Fibroblast of skin of scalp (primary cell): Measurements from ENCODE around the gene PRR18.

Experiments
- DNase-seq: peaks from one replicate; pipeline ENCODE4 v3.0.0-alpha.2; 2013

Gene PRR18

GRCh38 chr6:166305562-166306117, 2.6 kb downstream of the PRR18 start:
- DNase-seq, result no peak

- DNase-seq, result no peak
Measured at GRCh38 chr6:166304106-166304505, 4.1 kb downstream of the PRR18 start.

GRCh38 chr6:166301611-166302529, 6.3 kb downstream of the PRR18 start:
- no peak for DNase-seq

DNA sequence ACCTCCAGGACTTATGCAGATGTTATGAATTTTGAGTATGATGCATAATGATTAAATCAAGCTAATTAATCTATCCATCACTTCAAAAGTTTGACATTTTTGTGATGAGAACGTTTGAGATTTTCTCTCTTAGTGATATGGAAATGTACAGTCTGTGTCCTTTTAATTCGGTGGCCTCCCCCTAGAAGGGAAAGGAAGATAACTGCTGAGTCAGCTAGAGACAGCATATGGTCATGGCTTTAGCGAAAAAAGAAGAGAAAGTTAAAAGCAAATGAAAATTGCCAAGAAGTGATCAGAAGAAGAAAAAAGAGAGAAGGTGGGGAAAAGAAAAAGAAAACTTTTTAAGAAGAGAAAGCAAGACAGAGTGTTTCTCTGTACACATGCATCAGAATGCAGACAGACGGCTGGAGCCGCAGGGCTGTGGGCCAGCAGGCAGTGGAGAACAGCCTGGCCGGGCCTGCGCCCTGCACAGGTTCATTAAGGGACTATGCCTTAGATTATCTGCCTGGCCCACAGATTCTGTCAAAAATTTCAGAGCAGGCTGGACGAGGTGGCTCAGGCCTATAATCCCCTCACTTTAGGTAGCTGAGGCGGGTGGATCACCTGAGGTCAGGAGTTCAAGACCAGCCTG, 7.7 kb downstream of the PRR18 start:
- no peak for DNase-seq

- no peak for DNase-seq
Measured at GRCh38 chr6:166297606-166298005, 10.6 kb downstream of the PRR18 start.

- DNase-seq, result no peak
Measured at GRCh38 chr6:166296035-166296883, 11.9 kb downstream of the PRR18 start.

DNA sequence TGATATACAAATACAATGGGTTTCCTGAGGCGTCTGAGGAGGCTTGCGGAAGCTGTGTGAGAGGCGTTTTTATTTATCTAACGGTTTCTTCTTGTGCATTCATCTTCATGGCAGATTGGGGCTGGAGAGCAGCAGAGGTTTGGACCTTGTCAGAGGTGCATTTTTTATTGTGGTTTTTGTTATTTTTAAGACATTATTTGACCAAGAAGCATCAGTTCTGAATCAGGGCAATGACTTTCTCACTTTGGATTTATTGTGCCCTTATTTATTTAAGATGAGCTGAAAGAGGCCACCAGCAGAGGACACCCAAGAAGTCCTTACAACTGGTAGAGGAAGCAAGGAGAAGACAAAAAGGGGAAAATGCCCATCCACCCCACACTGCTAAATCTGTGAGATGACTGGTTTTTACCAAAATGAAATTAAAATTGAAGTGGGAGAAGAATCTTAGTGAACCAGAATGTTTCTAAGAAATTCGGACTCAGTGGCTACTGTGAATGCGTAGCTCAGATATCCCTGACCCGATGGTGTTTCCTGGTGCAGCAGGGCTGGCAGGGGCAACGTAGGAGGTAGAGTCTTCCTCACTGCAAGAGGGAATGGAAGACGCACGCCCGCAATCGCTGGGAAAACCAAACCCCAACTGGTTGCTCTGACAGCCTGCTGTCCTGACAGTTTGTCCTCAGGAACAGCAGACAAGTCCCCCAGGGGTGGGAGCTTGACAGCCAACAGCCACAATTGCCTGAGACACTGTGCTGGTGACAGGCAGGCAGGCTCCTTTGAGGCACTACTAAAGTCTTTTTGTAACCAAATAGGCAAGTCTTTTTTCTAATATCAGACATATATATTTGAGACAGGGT, 14.2 kb downstream of the PRR18 start:
- no peak for DNase-seq

DNA sequence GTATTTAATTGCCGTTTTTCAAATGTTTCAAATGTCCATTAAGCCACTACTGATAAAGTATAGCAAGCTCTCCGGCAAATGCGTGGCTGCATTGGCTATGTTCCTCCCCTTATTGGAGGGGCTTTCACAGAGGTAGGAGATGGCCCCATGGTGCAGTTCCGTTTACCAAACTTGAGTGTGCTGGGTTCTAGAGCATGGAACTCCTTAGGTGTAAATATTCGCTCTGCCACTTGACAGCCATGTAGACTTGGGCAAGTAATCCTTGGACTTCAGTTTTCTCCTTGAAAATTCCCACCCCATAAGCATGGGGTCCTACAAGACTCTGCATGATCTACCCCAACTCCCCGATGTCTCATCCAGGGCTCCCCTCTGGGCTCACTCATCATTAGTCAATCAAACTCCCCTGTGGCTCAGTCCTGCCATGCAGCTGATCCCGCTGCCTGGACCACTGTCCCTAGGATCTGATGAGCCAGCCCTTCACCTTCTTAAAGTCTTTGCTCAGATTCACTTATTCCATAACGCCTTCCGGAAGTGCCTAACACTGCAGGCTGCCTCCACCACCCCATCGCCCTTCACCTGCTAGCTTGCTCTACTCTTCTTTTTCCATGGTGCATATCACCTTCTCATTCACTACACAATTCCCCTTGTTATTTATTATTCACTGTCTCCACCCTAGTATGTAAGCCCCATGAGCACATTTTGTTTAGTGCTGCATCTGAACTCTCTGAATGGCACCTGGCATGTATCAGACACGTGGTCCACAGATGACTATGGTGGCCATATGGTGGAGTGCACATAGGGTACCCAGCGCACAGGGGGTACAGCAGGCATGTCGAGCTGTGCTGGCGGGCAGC, 18.8 kb downstream of the PRR18 start:
- no peak for DNase-seq

GRCh38 chr6:166286839-166287271, 21.3 kb downstream of the PRR18 start:
- DNase-seq, result no peak

DNA sequence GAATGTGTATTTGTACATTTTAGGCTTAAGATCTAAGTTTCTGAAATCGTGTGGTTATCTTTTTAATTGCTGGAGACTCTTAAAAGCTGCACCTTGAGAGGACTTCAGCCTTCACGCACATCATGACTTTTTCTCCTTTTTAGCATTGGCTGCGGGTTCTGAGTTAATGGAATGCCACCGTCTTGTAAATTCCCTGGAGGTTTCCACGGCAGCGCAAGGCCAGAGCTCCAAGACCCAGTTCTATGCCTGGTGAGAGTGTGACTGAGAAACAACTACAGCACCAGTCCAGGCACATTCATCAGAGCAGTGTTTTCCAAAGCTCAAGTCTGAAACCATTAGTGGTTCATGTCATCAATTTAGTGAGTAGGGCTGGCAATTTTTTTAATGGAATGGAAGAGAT, 23.0 kb downstream of the PRR18 start:
- DNase-seq, result no peak

GRCh38 chr6:166284640-166285039, 23.6 kb downstream of the PRR18 start:
- DNase-seq, result no peak

GRCh38 chr6:166282394-166283032, 25.7 kb downstream of the PRR18 start:
- no peak for DNase-seq

GRCh38 chr6:166281104-166281503, 27.1 kb downstream of the PRR18 start:
- no peak for DNase-seq

GRCh38 chr6:166279393-166279679, 28.9 kb downstream of the PRR18 start:
- DNase-seq, result no peak

- no peak for DNase-seq
Measured at GRCh38 chr6:166278579-166279392, 29.4 kb downstream of the PRR18 start.

DNA sequence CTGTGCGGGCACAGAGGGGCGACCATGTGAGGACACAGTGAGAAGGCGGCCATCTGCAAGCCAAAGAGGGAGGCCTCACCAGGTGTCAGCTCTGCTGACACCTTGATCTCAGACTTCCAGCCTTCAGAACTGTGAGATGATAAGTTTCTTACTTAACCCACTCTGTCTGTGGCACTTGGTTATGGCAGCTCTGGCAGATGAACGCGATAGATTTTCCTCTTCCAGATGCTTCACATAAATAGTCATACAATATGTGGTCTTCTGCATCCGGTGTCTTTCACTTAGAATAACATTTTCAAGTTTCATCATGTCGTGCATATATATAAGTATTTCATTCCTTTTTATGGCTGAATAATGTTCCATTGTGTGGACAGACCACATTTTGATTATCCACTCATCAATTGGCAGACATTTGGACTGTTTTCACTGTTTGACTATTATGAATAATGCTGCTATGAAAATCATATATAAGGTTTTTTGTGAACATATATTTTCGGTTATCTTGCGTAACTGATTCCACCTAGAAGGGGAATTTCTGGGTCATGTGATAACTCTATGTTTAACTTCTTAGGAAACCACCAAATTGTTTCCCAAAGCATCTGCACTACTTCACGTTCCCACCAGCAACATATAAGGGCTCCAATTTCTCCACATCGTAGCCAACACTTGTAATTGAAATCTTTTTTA, 30.2 kb downstream of the PRR18 start:
- no peak for DNase-seq

- DNase-seq, result peak; percentile 9
Measured at GRCh38 chr6:166277018-166277417, 31.2 kb downstream of the PRR18 start.

GRCh38 chr6:166275714-166276166, 32.5 kb downstream of the PRR18 start:
- DNase-seq, result peak; percentile 49
